K562 (cell line): ENCODE results near the gene TTC13.

Experiments used
- CTCF ChIP-seq, 3 experiments: IDR thresholded peaks in 2 of 3; conservative IDR thresholded peaks in 1 of 3; 2 replicates each; pipeline ENCODE4 v1.5.1; 2011 to 2012; ENCODE audit warnings: low read length in 3 of 3, mild to moderate bottlenecking in 3 of 3, control low read depth in 2 of 3, improper control_type of control experiment in 1 of 3, inconsistent platforms in 1 of 3, low read depth in 1 of 3, mixed read lengths in 1 of 3, moderate library complexity in 1 of 3; ENCODE audit not compliant: insufficient read depth in 2 of 3
- ELF4 ChIP-seq: fragments of 450-650 bp; formaldehyde crosslinking; IDR thresholded peaks from 2 replicates; pipeline ENCODE4 v1.4.0; 2022; ENCODE audit warnings: missing genetic modification characterization
- JUND ChIP-seq, 2 experiments: IDR thresholded peaks; 2 replicates in 1 of 2; 3 replicates in 1 of 2; pipeline ENCODE4 v1.6.1; 2011; ENCODE audit warnings: borderline replicate concordance in 2 of 2, low read depth in 2 of 2, low read length in 2 of 2, improper control_type of control experiment in 1 of 2, missing biosample characterization in 1 of 2, missing genetic modification characterization in 1 of 2, missing genetic modification reagents in 1 of 2
- NR2F6 ChIP-seq: fragments of 450-650 bp; formaldehyde crosslinking; IDR thresholded peaks from 2 replicates; pipeline ENCODE4 v1.4.0; 2020; ENCODE audit warnings: mild to moderate bottlenecking
- SMC3 ChIP-seq: conservative IDR thresholded peaks from 2 replicates; pipeline ENCODE4 v1.6.1; 2011; ENCODE audit warnings: low read depth, low read length, improper control_type of control experiment; ENCODE audit not compliant: insufficient read depth
- SRSF3 ChIP-seq: fragments of 200-400 bp; formaldehyde crosslinking; IDR thresholded peaks from 2 replicates; pipeline ENCODE4 v1.6.1; 2016; ENCODE audit warnings: mild to moderate bottlenecking, low read length, moderate library complexity; ENCODE audit not compliant: insufficient read depth
- TAF1 ChIP-seq: IDR thresholded peaks from 2 replicates; pipeline ENCODE4 v1.6.1; 2011; ENCODE audit warnings: mild to moderate bottlenecking, low read length, moderate library complexity; ENCODE audit not compliant: insufficient read depth, control insufficient read depth, severe bottlenecking; ENCODE audit errors: extremely low read depth
- TBL1XR1 ChIP-seq, 2 experiments: IDR thresholded peaks; 2 replicates each; pipeline ENCODE4 v1.6.1; 2012; ENCODE audit warnings: improper control_type of control experiment in 2 of 2, low read length in 2 of 2, mild to moderate bottlenecking in 1 of 2

- TF ChIP-seq SMC3 (no peak), NR2F6 (CRISPR knock-in tag) (no peak), SRSF3 (no peak), JUND (IDR thresholded peaks at IDR 0.05; ENCODE audit: borderline replicate concordance, low read depth, low read length) (no peak), JUND (tag; IDR thresholded peaks at IDR 0.05; ENCODE audit: borderline replicate concordance, low read depth, low read length) (no peak), TAF1 (no peak), CTCF (IDR thresholded peaks at IDR 0.05 in 2 of 3, conservative IDR thresholded peaks at IDR 0.05 in 1 of 3; ENCODE audit: insufficient read depth in 2 of 3, low read depth in 1 of 3, low read length in 3 of 3) (no peak), TBL1XR1 (IDR thresholded peaks at IDR 0.05; ENCODE audit: low read length in 2 of 2) (no peak), ELF4 (CRISPR knock-in tag) (no peak)
Measured at GRCh38 chr1:231000201-231000600, 21.5 kb upstream of the TTC13 start.
